ENCODE results near the gene SORBS2. TPM values are rescaled to one million over a fixed set of nuclear protein-coding genes. Genes with fewer than 3 reads are reported as not detected.

Gene SORBS2
- total RNA-seq, 1 experiment from 2014 or later = 1.5 TPM

GRCh38 chr4:185835336-185835735 is 23.3 kb upstream of the SORBS2 start:
- no peak for DNase-seq (ENCODE audit: low spot score)

GRCh38 chr4:185834778-185835177 is 22.8 kb upstream of the SORBS2 start:
- DNase-seq (ENCODE audit: low spot score) = no peak

GRCh38 chr4:185834088-185834487 is 22.1 kb upstream of the SORBS2 start:
- DNase-seq (ENCODE audit: low spot score) = no peak

GRCh38 chr4:185833055-185833598 is 21.1 kb upstream of the SORBS2 start:
- no peak for DNase-seq (ENCODE audit: low spot score)

GRCh38 chr4:185831125-185831815 is 19.3 kb upstream of the SORBS2 start:
- DNase-seq (ENCODE audit: low spot score) = no peak

DNA sequence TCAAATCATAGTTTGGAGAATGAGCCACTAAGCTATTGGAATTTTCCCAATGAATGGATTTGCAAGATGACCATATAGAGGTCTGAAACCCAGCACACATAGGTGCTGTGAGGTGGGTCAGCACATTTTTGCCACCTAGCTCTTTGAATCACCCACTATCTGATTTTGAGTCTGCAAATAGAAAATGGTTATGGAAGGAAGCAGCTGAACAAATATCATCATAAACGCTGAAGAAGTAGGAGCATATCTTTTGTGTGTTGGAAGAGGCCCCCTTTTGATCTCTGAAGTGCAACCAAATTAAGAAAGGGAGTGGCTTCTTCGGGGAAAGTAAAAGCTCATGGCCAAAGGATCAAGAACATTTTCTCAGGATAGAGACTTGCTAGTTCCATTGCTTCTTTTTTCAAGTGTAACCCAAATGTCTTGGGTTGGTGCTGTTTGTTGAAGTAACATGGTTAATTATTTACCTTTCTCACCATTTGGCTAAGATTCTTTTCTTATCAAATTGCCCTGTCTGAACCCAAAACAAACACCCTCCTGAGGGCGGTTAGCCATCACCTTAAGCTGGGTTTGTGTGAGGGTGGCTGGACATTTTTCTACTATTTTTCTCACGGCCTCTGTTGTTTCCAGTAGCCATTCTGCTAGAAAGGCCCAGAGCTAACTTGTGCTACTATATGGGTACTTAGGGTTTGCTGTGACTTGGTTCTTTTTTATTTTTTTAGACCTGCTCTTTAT is 18.4 kb upstream of the SORBS2 start:
- DNase-seq (ENCODE audit: low spot score) = no peak

DNA sequence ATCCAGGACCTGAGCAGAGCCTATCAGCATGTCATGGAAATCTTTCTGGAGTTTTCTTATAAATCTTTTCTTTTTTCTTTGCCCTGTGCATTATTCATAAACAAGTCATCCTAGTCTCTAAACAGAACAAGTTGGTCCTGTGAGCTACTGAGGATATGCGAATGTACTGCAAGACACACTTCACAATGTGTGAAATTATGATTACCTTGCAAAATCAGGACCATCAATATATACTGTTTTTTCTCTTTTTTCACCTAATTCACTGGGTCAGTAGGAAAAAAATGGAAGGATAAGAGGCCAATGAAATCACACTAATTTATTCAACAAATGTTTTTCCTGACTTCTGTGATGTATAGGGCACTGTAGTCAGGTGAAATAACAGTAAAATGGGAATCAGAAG is 14.4 kb upstream of the SORBS2 start:
- DNase-seq (ENCODE audit: low spot score) = no peak

- DNase-seq (ENCODE audit: low spot score) = no peak
These were observed 13.7 kb upstream of the SORBS2 start for GRCh38 chr4:185825737-185826136.

GRCh38 chr4:185822791-185823190 is 10.8 kb upstream of the SORBS2 start:
- DNase-seq (ENCODE audit: low spot score) = no peak

DNA sequence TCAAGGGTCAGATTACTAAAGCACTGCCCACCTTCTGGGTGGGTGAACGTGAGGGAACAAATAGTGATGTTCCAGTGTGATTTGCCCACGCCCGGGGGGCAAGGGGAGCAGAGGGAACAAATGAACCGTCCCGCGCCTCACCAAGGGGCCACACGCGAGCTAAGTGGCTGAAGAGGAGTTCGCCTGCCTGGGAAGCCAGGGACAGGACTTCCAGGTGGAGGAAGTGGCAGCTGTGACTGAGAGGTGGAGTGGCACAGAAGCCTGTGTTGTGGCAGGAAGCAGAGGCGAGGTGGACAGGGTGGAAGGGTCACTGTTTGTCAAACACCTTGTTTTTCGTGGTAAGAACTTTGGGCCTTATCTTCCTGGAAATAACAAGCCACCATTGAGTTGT is 9.0 kb upstream of the SORBS2 start:
- DNase-seq (ENCODE audit: low spot score) = no peak

GRCh38 chr4:185820146-185821028 is 8.4 kb upstream of the SORBS2 start:
- DNase-seq (ENCODE audit: low spot score) = no peak

DNA sequence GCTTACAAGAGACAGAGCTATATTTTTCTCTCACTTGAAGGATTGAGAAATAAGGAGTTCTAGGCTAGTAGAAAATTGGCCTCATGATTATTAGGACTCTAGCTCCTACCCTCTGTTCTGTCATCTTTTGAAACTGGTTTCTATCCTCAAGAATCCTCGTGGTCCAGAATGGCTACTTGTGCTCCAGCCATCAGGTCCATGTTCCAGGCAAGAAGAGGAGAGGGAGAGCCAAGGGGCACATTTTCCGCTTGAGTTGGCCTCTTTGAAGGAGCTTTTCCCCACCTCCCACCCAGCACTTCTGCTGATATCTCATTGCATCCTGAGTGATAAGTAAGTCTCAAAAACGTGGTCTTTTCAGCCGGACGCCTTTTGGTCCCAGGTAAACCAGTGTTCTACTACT is 7.2 kb upstream of the SORBS2 start:
- no peak for DNase-seq (ENCODE audit: low spot score)

GRCh38 chr4:185817403-185817818 is 5.4 kb upstream of the SORBS2 start:
- DNase-seq (ENCODE audit: low spot score) = no peak

DNA sequence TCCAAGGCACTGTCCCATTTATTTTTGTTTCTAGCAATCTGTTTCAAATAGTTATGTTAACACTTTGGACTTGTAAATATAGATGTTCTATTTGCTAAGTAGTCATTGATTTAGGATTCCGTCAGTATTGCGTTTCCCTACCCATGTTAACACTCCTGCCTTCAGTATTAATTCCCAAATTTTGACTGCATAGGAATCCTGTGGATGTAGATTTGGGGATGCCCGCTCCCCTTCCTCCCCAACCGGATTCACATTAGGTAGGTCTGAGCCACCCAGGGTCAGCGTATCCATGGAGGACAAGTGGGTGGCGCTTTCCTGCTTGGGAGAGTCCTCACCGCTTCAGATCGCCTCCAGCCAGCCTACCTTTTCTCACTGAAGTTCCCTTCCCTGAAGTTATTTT is 1.1 kb upstream of the SORBS2 start:
- DNase-seq (ENCODE audit: low spot score) = no peak

DNA sequence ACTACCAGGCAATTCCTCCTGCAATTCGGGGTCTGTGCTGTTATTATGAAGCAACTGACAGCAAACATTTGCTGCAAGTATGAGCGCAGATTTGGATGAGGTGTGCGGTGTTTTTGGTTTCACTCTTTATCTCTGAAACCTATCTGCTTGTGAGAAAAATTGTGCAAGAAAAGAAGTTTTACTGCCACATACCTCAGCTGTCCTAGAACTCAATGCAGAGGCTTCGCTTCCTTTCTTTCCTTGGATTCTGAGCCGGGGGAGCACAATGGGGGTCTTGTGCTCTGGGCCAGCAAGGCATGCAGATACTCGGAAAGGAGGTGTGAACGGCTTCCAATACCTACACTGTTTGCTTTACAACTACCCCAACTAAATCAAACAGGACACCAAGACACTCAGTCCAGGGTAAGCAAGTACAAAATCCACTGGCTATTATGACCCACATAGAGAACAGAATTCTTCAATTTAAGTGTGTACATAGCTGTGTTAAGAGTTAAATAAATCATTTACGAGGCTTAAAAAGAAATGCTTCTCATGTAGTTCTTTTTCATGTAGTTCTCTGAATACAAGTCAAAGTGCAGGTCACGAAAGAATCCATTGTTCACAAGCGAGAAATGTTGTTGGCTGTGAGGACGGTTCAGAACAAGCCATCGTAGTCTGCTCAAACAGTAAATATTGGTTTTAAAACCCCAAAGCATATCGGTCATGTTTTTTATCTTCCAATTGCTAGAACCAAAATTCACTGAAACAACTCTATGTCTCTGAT is 1.1 kb downstream of the SORBS2 start:
- no peak for DNase-seq (ENCODE audit: low spot score)

DNA sequence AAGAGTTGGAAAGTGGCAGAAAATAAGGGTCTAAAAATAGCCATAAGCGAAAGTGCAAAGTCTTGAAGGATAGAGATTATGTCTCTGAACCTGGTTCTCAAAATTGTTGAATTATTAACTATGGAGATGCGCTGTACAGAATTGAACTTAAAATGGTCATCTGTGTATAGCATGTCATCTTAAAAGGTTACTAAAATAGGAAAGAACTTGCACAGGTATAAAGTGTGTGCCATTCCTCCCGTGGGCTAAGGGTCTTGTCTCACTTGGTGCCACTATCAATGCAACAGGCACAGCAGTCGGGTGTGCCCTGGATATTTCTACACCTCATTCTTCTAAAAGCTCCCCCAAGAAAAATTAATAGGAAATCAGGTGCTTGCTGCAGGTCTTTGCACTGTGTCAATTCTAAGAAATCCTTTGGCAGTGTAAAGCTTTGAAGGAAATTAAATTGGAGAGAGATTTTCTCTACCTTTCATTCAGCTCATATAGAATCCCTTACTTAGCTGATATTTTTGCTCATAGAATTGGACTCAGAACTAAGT is 2.4 kb downstream of the SORBS2 start:
- no peak for DNase-seq (ENCODE audit: low spot score)

GRCh38 chr4:185809121-185809520 is 2.9 kb downstream of the SORBS2 start:
- DNase-seq (ENCODE audit: low spot score) = no peak

DNA sequence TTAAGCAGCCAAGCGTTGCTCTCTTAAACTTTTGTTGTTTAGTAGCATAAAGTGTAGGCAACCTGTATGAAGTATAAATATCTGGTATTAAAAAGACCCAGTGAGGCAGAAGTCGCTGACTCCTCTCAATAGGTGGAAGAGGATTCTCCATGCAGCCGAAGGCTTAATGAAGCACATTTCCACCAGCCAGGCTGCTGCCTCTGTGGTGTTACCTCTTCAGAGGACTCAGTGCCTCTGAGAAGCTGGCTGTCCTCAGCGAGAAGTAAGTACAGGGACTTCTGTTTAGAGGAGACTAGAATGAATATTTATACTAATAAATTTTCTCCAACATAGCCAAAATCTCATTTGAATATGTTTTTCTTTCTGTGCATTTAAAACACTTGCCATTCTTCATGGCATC is 6.0 kb downstream of the SORBS2 start:
- DNase-seq (ENCODE audit: low spot score) = no peak

DNA sequence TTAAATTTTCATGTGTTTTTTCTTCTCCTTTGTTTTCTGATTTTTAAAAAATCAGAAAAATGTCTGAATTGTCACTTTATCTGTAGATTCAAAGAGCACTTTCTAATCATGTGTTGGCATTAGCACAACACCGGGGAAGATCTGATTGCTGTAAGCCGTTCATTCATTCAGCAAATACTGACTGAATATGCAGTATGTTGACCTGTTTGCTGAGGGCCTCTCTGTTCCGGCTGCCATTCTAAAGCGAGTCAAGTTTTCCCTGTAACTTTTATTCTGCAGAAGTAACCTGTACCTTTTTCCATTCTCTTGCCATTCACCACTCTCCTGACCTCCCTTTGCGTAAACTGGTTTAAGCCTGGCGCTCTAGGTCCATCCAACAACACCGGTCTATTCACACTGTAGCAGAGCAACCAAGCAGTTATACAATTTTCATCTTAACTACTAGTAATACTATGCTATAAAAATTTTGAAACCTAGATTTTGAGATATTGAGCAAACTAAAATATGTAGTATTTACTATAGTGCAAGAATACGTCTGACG is 6.7 kb downstream of the SORBS2 start:
- no peak for DNase-seq (ENCODE audit: low spot score)

DNA sequence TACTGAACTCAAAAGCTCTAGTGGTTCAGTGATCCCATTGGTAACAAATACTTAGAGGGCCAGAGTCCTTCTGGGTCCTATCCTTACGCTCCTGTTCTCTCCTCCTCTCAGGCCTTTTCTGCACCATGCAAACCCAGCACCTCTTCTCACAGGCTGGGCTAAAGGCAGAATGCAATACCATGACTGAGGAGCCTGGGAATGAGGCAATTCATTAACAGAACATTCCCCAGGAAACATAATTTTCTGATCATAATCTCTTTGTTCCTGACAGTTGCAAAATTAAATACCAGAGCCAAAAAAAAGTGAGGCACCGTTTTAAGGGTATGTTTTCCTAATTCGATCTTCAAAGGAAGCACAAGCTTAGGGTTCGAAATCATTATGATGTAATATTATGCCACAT is 9.0 kb downstream of the SORBS2 start:
- DNase-seq (ENCODE audit: low spot score) = no peak

DNA sequence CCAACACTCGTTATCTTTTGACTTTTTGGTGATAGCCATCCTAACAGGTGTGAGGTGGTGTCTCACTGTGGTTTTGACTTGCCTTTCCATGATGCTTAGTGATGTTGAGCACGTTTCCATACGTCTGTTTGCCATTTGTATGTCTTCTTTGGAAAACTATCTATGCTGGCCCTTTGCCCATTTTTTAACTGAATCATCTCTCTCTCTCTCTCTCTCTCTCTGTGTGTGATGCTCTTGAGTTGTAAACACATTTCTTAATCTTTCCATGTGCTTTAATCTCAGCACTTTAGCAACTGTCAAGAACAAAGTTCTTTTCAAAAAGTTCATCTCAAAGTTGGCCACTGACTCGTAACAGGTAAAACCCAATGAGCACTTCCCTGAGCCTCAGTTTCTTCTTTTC is 10.5 kb downstream of the SORBS2 start:
- DNase-seq (ENCODE audit: low spot score) = no peak
